GM06990 (cell line): Measurements from ENCODE around the gene PDLIM7.
A peak's percentile ranks its signal among the peaks of the same experiment; 100 is the strongest.

Experiments used
- DNase-seq: peaks from one replicate; pipeline ENCODE4 v3.0.0-alpha.2; 2011; ENCODE audit not compliant: insufficient read length; ENCODE audit errors: extremely low read depth
- H3K27me3 ChIP-seq: replicated peaks from 2 replicates; pipeline ENCODE4 v1.6.0; 2011; ENCODE audit warnings: low read length; ENCODE audit not compliant: control insufficient read depth, insufficient read depth
- H3K36me3 ChIP-seq: 2 replicates; pipeline ENCODE4 v1.5.1; 2011; ENCODE audit warnings: low read length; ENCODE audit not compliant: control insufficient read depth, insufficient read depth
- H3K4me3 ChIP-seq: replicated peaks from 2 replicates; pipeline ENCODE4 v1.5.1; 2011; ENCODE audit warnings: low read depth, mild to moderate bottlenecking, control low read depth, low read length
- CTCF ChIP-seq: IDR thresholded peaks from 2 replicates; pipeline ENCODE4 v1.5.1; 2011; ENCODE audit warnings: low read length, control low read depth, mild to moderate bottlenecking, inconsistent platforms; ENCODE audit not compliant: insufficient read depth, poor library complexity, severe bottlenecking

PDLIM7 gene

GRCh38 chr5:177498013-177498787 lies 796 bp upstream of the PDLIM7 start:
- Histone ChIP-seq H3K36me3 (peaks cover 4% of the 10 kb centered on the region), H3K27me3 (peaks cover 2% of the 10 kb centered on the region), H3K4me3 (peak overlapping the region; percentile 62)
- DNase-seq = no peak
- no peak for TF ChIP-seq CTCF

GRCh38 chr5:177496727-177497291 lies 595 bp downstream of the PDLIM7 start:
- peak overlapping the region; percentile 56 for H3K4me3 ChIP-seq
- DNase-seq = no peak
- no peak for TF ChIP-seq CTCF
- no peaks in the 10 kb centered on the region; the same call in 1 of the 2 replicates for H3K36me3 ChIP-seq
- peaks cover 2% of the 10 kb centered on the region for H3K27me3 ChIP-seq

- no peak for DNase-seq
- Histone ChIP-seq H3K4me3 (peak overlapping the region; percentile 56), H3K27me3 (peaks cover 2% of the 10 kb centered on the region), H3K36me3 (no peaks in the 10 kb centered on the region; the same call in 1 of the 2 replicates)
- peak; percentile 30 for TF ChIP-seq CTCF
These were observed 1.2 kb downstream of the PDLIM7 start for GRCh38 chr5:177496070-177496726.

GRCh38 chr5:177495243-177496060 lies 2.0 kb downstream of the PDLIM7 start:
- H3K36me3 ChIP-seq = no peaks in the 10 kb centered on the region; the same call in 1 of the 2 replicates
- peaks cover 2% of the 10 kb centered on the region for H3K27me3 ChIP-seq
- no peak for TF ChIP-seq CTCF
- no peak overlapping the region for H3K4me3 ChIP-seq
- DNase-seq = no peak

- Histone ChIP-seq H3K36me3 (no peaks in the 10 kb centered on the region; the same call in 1 of the 2 replicates), H3K27me3 (peaks cover 2% of the 10 kb centered on the region), H3K4me3 (no peak overlapping the region)
- TF ChIP-seq CTCF = peak; percentile 17
- DNase-seq = no peak
These were observed 2.8 kb downstream of the PDLIM7 start for GRCh38 chr5:177494346-177495195.
